GM12873 (cell line): ENCODE data around the gene GPS2.

ENCODE experiments used
- CTCF ChIP-seq: IDR thresholded peaks from 2 replicates; pipeline ENCODE4 v1.5.1; 2012; ENCODE audit warnings: low read depth, mild to moderate bottlenecking, moderate library complexity, low read length, control low read depth; ENCODE audit not compliant: insufficient read depth; ENCODE audit errors: missing control alignments

GPS2 gene

GRCh38 chr17:7283471-7284216 lies 31.5 kb downstream of the GPS2 start:
- TF ChIP-seq CTCF: no peak

GRCh38 chr17:7282752-7283321 lies 32.3 kb downstream of the GPS2 start:
- peak; percentile 30 for TF ChIP-seq CTCF

DNA sequence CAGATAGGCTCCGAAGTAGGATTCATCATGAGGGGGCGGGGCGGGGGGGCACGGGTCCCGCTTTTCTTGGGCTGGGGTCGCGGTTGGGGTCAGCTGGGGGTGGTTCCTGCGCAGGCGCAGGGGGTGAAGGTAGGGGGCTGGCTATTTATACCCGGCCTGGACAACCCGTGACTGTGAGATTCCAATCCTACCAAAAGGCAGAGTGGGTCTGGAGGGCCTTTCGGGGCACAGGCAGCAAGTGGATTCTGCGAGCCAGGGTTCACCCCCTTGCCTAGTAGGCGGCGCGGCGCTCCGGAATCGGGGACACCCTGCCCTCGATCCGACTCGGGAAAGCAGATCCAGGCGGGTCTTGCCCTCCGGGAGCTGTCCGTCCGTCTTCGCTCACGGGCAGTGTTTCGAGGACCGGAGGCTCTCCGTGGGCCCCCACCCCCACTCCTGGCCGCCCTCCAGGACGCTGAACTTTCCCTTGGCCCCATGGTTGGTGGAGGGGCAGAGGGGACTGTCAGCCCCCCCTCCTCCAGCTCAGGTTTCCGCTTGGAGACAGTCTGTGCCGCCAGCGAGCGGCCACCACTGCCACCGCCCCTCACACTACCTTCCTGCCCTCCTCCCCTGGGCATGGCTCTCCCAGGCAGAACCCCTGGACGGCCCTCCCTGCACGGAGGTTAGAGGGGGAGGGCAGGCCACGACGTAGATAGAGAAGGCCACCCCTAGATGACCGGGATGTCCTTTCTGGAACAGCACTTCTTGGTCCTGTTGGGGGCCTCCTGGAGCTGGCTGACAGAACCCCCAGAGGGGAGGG lies 33.0 kb downstream of the GPS2 start:
- TF ChIP-seq CTCF: no peak

DNA sequence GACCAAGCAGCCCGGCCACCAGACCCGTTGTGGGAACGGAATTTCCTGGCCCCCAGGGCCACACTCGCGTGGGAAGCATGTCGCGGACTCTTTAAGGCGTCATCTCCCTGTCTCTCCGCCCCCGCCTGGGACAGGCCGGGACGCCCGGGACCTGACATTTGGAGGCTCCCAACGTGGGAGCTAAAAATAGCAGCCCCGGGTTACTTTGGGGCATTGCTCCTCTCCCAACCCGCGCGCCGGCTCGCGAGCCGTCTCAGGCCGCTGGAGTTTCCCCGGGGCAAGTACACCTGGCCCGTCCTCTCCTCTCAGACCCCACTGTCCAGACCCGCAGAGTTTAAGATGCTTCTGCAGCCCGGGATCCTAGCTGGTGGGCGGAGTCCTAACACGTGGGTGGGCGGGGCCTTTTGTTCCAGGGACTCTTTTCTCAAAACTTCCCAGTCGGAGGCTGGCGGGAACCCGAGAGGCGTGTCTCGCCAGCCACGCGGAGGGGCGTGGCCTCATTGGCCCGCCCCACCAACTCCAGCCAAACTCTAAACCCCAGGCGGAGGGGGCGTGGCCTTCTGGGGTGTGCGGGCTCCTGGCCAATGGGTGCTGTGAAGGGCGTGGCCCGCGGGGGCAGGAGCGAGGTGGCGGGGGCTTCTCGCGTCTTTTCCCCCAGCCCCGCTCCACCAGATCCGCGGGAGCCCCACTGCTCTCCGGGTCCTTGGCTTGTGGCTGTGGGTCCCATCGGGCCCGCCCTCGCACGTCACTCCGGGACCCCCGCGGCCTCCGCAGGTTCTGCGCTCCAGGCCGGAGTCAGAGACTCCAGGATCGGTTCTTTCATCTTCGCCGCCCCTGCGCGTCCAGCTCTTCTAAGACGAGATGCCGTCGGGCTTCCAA lies 33.8 kb downstream of the GPS2 start, which contains the start of gene SLC2A4:
SLC2A4 (plus strand) TSS at position 645 of the 879 bp plus-strand sequence; CDS start at position 862, 217 bp downstream.
- TF ChIP-seq CTCF: no peak

GRCh38 chr17:7280519-7281073 lies 34.6 kb downstream of the GPS2 start:
- TF ChIP-seq CTCF: peak; percentile 99

DNA sequence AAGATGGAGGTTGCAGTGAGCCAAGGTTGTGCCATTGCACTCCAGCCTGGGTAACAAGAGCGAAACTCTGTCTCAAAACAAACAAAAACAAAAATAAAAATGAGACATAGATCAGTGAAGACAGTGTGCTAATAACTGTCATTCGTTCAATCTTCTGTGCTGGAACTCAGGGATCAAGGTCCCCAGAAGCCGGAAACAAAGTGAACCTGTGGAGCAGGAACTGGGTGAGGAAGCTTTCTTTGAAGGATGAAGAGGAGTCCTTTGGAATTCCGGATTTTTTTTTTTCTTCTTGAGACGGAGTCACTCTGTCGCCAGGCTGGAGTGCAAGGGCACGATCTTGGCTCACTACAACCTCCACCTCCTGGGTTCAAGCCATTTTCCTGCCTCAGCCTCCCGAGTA lies 35.7 kb downstream of the GPS2 start:
- TF ChIP-seq CTCF: no peak

GRCh38 chr17:7266784-7267183 lies 48.4 kb downstream of the GPS2 start:
- TF ChIP-seq CTCF: no peak
